GM18499 (cell line): ENCODE results near the gene TPST1.
"Not testable (repeated sequence)": the region's sequence is repeated elsewhere in the genome, so short reads cannot be mapped to it uniquely, and the experiment has no call there.

Experiments
- ATAC-seq: cut with Tn5 transposase; IDR thresholded peaks from one replicate; pipeline ENCODE4 v1.9.1; 2021; ENCODE audit warnings: moderate number of reproducible peaks; ENCODE audit not compliant: insufficient read depth, unreplicated experiment

Gene TPST1

GRCh38 chr7:66323114-66323796 lies 118.1 kb downstream of the TPST1 start:
- ATAC-seq: no peak

GRCh38 chr7:66324985-66325384 lies 119.9 kb downstream of the TPST1 start:
- not testable (repeated sequence) for ATAC-seq

- ATAC-seq: no peak
Measured at GRCh38 chr7:66326501-66327215, 121.5 kb downstream of the TPST1 start.

- ATAC-seq: no peak
Measured at GRCh38 chr7:66330961-66331360, 125.8 kb downstream of the TPST1 start.

- no peak for ATAC-seq
Measured at GRCh38 chr7:66331883-66332282, 126.7 kb downstream of the TPST1 start.

GRCh38 chr7:66333443-66333842 lies 128.3 kb downstream of the TPST1 start:
- ATAC-seq: no peak

GRCh38 chr7:66335318-66335717 lies 130.2 kb downstream of the TPST1 start:
- no peak for ATAC-seq

GRCh38 chr7:66336760-66337159 lies 131.6 kb downstream of the TPST1 start:
- ATAC-seq: no peak

- ATAC-seq: no peak
Measured at GRCh38 chr7:66339141-66339540, 134.0 kb downstream of the TPST1 start.

- ATAC-seq: no peak
Measured at GRCh38 chr7:66344166-66344565, 139.0 kb downstream of the TPST1 start.

- ATAC-seq: no peak
Measured at GRCh38 chr7:66348531-66348930, 143.4 kb downstream of the TPST1 start.

- no peak for ATAC-seq
Measured at GRCh38 chr7:66348959-66349358, 143.8 kb downstream of the TPST1 start.

- no peak for ATAC-seq
Measured at GRCh38 chr7:66352071-66352470, 146.9 kb downstream of the TPST1 start.

GRCh38 chr7:66353547-66353946 lies 148.4 kb downstream of the TPST1 start:
- no peak for ATAC-seq

- ATAC-seq: no peak
Measured at GRCh38 chr7:66355756-66356155, 150.6 kb downstream of the TPST1 start.

GRCh38 chr7:66356277-66356721 lies 151.2 kb downstream of the TPST1 start:
- ATAC-seq: no peak

GRCh38 chr7:66357087-66357486 lies 152.0 kb downstream of the TPST1 start:
- ATAC-seq: no peak

- no peak for ATAC-seq
Measured at GRCh38 chr7:66359656-66360211, 154.6 kb downstream of the TPST1 start.

GRCh38 chr7:66362136-66362535 lies 157.0 kb downstream of the TPST1 start:
- no peak for ATAC-seq

GRCh38 chr7:66363635-66364034 lies 158.5 kb downstream of the TPST1 start:
- no peak for ATAC-seq

- not testable (repeated sequence) for ATAC-seq
Measured at GRCh38 chr7:66365031-66365430, 159.9 kb downstream of the TPST1 start.
